TTC549 (cell line): ENCODE measurements around the gene CBFA2T3.

Source experiments
- FAIRE-seq: peaks from 2 replicates; lab custom pipeline; 2012; peaks lifted over from hg19 to GRCh38; lab: Jason Lieb, UNC

Gene CBFA2T3

DNA sequence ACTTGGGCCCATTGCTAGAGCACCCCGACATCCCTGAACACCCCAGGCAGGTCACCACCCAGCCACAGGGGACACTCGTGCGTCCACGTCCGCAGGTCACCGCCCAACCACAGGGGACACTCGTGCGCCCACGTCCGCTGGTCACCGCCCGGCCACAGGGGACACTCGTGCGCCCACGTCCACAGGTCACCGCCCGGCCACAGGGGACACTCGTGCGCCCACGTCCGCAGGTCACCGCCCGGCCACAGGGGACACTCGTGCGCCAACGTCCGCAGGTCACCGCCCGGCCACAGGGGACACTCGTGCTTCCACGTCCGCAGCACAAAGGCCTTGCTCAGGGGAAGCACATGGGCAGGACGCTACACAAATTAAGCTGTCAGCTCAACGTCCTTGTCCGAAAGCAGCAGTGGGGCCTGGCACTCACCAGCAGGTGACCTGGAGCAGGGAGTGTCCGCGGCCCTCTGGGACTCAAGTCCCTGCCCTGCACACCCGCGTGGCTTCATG lies 137.9 kb downstream of the CBFA2T3 start:
- FAIRE-seq, result no peak

DNA sequence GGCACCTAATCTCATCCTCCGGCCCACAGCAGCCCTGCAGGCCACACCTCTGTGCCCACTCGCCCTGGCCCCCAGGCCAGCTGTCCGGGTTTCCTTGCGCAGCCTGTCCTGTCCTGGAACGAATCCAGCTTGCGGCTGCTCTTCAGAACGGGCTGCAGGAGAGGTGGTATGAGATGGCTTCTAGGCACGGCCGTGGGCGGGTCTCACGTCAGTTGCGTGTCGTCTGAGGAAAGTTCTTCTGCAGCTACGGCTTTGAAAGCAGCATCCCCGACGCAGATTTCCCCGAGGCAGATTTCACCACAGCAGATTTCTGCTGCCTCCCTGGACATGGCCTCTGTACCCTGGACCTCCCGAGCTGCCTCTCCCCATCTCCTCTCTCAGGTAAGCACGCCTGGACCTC lies 138.4 kb downstream of the CBFA2T3 start:
- no peak for FAIRE-seq

DNA sequence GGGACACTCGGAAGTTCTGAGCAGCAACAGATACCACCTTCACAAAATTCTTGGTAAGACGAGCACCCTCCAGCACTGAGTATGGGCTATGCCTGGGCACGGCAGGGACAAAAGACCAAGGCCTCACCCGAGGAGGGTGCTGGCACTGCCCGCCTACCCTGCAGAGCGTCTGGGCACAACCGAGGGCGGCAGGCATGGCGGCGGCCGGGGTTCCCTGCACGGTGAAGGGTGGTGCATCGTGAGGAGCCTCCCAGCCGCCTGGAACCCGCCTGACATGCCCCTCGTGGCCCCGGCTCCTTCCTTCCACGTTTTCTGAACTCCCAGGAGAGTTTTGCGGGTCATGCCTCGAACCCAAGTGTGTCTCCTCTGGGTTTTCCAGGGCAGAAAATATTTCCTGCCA lies 139.2 kb downstream of the CBFA2T3 start:
- FAIRE-seq, result no peak

DNA sequence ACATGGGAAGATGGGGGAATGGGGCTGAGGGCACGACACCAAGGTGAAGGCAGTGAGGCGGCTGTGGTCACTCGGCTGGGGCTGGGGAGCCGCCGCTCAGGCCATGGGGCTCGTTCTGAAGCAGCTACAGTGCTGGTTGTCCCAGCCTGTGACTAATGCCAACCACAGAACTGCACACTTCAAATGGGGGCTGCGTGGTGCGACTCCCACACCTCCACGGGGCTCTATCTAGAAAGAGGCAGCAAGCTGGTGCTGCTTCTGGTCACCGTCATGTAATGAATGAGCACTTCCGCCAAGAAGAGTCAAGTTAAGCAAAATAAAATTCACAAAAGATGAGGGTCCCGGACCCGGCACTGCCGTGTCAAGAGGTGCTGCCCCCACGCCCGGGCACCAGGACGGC lies 140.2 kb downstream of the CBFA2T3 start:
- FAIRE-seq, result no peak

DNA sequence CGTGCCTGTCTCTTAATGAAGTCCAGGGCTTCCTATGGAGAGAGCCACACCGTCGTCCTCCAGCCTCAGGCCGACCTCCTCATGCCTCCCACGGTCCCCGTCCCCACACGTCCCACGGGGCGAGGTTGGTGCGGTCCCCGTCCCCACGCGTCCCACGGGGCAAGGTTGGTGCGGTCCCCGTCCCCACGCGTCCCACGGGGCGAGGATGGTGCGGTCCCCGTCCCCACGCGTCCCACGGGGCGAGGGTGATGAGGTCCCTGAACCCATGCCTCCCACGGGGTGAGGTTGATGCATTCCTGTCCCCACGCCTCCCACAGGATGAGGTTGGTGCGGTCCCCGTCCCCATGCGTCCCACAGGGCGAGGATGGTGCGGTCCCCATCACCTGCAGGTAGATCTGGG lies 141.2 kb downstream of the CBFA2T3 start:
- FAIRE-seq, result no peak

DNA sequence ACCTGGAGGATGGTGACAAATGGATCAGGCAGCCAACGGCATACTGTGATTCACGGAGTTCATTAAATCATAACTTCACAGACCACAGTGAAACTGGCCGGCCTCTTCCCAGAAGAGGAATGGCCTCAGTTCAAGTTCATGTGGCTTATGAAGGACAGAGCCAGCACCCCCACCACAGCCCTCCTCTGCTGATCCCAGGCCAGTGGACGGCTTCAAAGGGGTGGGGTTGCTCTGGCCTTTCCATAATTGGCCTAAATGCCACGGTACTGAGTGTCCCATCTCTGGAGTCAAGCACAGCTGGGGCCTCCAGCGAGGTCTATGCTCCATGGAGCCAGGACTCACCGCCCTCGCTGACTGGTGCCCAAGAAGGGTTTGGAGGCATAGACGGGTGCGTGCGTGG lies 141.6 kb downstream of the CBFA2T3 start:
- no peak for FAIRE-seq

DNA sequence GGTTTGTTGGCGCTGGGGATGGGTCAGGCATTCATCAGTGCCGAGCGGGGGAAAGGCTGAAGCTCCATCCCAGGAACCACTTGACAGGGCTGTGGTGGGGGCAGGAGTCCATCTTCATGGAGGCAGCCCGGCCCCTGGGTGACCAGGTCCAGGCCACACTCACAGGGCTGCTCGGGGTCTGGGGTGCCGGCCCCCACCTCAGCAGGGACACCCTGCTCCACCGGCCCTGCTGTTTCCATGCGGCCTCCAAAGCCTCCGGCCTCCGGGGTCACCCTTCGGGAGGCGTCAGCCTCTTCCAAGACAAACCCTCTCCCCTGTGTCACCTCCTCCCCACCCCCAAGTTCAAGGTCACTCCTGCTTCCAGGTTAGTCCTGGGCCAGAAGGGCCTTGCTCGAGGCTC lies 142.3 kb downstream of the CBFA2T3 start:
- no peak for FAIRE-seq

DNA sequence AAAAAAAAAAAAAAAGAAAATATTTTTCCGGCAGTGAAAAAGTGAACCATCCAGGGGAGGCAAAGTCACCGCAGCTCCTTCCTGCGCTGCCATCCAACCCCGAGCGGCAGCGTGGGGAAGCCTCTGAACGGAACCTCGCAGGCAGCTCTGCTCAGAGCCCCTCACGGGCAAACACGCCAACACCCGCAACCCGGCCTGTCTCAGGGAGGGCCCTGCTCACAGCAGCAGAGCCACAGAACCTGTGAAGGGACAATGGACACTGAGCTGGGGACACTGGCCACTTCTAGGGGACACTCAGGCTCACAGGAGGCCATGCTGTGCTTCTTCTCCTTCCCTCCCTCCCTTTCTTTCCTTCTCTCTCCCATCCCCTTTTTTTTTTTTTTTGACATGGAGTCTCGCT lies 143.9 kb downstream of the CBFA2T3 start:
- no peak for FAIRE-seq

DNA sequence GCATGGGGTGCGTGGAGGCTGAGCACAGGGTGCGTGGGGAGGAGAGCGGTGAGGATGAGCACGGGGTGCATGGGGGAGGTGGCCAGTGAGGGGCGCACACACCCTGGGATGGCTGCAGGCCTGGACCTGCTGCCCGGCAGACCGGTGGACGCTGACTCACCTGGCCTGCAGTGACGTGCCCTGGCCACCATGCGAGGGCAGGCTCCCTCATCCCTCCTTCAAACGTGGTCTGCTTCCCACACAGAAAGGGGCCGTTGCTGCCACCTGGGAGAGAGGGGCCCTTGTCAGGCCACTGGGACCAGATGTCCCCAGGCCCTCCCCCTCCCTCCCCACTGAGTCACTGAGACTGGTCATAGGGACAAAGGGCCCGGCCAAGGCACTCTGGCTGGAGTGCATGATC lies 145.2 kb downstream of the CBFA2T3 start:
- no peak for FAIRE-seq

DNA sequence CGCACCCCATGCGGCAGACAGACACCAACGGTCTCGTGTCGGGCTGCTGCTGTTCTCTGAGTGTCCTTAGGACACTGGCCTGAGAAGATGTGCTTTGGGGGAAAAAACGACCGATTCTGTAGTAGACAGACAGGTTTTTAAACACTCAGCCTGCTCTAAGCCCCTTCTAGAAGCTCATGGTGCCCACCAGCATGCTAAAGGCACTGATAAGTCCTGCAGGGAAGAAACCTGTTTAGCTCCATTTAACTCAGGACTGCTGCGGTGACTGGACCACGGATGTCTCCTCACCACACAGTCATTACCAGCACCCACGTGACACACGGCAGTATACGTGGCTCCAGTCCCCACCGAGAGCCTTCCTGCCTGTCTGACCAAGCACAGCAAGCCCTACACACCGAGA lies 146.2 kb downstream of the CBFA2T3 start:
- no peak for FAIRE-seq

DNA sequence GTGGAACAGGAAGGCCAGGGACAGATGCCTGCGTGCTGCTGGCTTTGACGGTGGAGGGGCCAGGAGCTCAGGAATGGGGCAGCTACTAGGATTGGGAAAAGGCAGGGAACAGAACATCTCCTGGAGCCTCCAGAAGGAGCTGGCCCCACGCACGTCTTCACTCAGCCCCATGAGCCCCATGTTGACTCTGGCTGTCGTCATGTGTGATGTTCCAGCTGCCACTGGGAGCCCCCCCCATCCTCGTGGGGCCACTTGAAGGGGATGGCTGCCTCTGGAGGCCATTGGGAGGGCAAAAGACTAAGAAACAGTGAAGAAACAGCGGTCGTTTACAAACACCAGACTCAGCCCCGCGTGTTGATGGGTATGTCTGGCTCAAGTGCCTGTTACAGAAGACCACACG lies 146.7 kb downstream of the CBFA2T3 start:
- no peak for FAIRE-seq

DNA sequence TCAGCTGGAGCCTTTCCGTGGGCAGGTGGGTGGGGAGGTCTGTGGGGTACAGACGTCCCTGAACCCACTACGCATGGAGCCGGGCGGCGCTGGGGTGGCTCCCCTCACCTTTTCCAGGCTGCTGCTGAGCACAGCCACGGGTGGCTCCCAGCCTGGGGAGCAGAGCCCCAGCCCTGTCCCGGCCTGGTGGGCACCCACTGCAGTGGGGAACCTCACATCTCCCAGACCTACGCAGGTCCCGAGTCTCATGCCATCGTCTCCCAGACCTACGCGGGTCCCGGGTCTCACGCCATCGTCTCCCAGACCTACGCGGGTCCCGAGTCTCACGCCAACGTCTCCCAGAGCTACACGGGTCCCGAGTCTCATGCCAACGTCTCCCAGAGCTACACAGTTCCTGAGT lies 148.3 kb downstream of the CBFA2T3 start:
- no peak for FAIRE-seq

DNA sequence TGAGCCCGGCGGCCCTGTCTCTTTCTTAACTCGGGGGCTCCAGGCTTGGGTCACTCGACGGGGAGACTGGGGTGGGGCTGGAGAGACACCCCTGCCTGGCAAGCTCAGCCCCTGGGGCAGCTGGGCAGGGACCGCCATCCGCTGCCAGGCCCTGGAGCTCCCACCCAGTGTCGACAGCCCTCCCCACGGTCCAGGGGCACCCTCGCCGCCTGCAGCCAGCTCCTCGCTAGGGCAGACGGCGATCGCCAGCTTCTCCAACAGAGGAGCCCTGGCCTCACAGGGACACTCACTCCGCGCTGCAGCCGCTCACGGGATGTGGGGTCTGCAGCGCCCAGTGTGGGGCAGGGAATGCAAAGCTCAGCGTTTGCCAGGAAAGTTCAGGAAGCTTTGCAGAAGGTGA lies 149.3 kb downstream of the CBFA2T3 start:
- no peak for FAIRE-seq

DNA sequence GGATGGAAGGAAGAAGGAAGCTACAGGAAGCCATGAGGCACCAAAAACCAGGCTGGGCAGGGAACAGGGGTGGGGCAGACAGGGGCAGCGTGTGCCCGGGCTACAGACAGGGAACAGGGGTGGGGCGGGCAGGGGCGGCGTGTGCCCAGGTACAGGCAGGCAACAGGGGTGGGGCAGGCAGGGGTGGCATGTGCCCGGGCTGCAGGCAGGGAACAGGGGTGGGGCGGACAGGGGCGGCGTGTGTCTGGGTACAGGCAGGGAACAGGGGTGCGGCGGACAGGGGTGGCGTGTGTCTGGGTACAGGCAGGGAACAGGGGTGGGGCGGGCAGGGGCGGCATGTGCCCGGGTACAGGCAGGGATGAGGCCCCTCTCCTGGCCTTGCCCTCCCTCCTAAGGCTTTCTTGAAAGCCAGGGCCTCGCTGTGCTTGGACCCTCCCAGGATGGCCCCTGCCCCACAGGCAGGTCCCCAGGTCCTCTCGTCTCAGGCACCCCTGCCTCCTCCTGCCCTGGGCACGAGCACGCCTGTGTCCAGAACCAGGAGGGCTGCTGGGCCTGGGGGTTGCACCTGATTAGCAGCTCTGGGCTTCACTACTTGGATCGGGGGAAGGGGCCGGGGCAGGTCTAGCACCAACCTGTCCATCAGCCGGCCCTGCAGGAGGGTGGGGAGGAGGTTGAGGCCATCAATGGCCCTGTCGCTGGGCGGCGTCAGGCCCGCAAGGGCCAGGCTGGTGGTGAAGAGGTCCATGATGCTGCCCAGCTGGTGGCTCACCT lies 150.8 kb downstream of the CBFA2T3 start:
- FAIRE-seq, result no peak

DNA sequence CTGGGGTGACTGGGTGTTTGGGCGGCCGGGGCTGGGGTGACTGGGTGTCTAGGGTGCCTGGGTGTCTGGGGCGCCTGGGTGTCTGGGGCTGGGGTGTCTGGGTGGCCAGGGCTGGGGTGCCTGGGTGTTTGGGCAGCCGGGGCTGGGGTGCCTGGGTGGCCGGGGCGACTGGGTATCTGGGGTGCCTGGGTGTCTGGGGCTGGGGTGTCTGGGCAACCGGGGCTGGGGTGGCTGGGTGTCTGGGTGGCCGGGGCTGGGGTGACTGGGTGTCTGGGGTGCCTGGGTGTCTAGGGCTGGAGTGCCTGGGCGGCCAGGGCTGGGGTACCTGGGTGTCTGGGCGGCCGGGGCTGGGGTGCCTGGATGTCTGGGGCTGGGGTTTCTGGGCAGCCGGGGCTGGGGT lies 151.9 kb downstream of the CBFA2T3 start:
- no peak for FAIRE-seq
